Activated CD4-positive, alpha-beta memory T cell treated with anti-CD3 and anti-CD28 coated beads, Interleukin-2, amount 10 ng/mL, durations not matched to agents 7 days and 5 days (primary cell): Measurements from ENCODE around the gene KCNV2. TPM values are rescaled to one million over a fixed set of nuclear protein-coding genes. Genes with fewer than 3 reads are reported as not detected.

Experiments used
- CTCF ChIA-PET: fragments of 350-600 bp; sonication (Branson Sonifier 250); formaldehyde crosslinking; loops from one replicate; lab custom pipeline; 2021; ENCODE audit warnings: antibody characterized with exemption, inconsistent platforms; lab: Charles Lee
- POLR2A ChIA-PET: fragments of 350-600 bp; sonication (Branson Sonifier 250); formaldehyde crosslinking; loops from one replicate; lab custom pipeline; 2021; ENCODE audit warnings: antibody characterized with exemption; lab: Charles Lee
- DNase-seq: peaks from one replicate; pipeline ENCODE4 v3.0.0-alpha.2; 2020
- H3K27ac Mint-ChIP-seq: one replicate; pipeline ENCODE4 v1.8.0; 2021; ENCODE audit warnings: mild to moderate bottlenecking, mixed read lengths
- H3K27me3 Mint-ChIP-seq: one replicate; pipeline ENCODE4 v1.8.0; 2021; ENCODE audit warnings: mixed read lengths
- H3K36me3 Mint-ChIP-seq: one replicate; pipeline ENCODE4 v1.8.0; 2021; ENCODE audit warnings: low read depth, mixed read lengths
- H3K4me1 Mint-ChIP-seq: one replicate; pipeline ENCODE4 v1.8.0; 2021; ENCODE audit warnings: mixed read lengths
- H3K4me3 Mint-ChIP-seq: one replicate; pipeline ENCODE4 v1.8.0; 2021; ENCODE audit warnings: mild to moderate bottlenecking, mixed read lengths
- H3K9me3 Mint-ChIP-seq: one replicate; pipeline ENCODE4 v1.8.0; 2021; ENCODE audit warnings: mixed read lengths
- total RNA-seq, 2 experiments: library from RNA; stranded (reverse); gene quantifications; one replicate each; pipeline ENCODE4 v1.2.3, GENCODE V29; 2021

Gene KCNV2
- total RNA-seq, 2 experiments from 2014 or later, result not detected

DNA sequence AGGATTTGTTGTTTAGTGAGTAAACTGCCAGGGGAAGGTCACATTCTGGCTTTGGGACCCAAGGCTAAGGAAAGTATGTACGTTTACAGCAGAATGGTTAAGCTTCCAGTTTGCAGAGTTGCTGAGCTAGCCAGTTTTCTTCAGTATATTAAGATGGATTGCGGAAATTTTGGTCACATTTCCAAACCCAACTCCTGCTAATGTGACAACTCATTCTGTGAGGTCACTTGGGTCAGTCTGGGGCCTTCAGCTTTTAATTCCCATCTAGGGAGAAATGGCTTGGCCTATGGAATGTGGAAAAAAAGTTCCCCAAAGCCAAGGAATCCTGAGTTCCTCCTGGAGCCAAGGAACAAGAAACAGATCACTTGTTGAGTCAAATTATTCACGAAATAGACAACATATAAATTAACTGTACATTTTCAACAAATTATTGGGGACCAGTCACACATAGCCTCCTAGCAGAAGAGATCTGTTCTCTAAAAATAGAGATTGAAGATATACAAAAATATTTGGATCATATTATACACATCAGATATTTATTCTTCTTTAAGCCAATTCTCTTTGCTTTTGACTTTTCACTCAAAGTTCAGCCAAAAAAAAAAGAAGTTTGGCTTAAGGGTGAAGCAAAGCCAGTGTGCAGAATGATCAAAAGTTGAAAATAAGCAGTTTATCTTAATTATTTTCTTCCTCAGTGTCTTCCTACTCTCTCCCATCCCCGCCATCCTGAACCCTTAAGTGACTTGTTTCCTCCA, 8.8 kb downstream of the KCNV2 start:
- H3K9me3 Mint-ChIP-seq, result no peaks in the 10 kb centered on the region
- no peaks in the 10 kb centered on the region for H3K27me3 Mint-ChIP-seq
- peaks cover 3% of the 10 kb centered on the region for H3K4me1 Mint-ChIP-seq
- H3K4me3 Mint-ChIP-seq, result no peak overlapping the region
- ChIA-PET CTCF (no interaction called here), POLR2A (no interaction called here)
- no peak overlapping the region for H3K27ac Mint-ChIP-seq
- no peaks in the 10 kb centered on the region for H3K36me3 Mint-ChIP-seq
- DNase-seq, result no peak

DNA sequence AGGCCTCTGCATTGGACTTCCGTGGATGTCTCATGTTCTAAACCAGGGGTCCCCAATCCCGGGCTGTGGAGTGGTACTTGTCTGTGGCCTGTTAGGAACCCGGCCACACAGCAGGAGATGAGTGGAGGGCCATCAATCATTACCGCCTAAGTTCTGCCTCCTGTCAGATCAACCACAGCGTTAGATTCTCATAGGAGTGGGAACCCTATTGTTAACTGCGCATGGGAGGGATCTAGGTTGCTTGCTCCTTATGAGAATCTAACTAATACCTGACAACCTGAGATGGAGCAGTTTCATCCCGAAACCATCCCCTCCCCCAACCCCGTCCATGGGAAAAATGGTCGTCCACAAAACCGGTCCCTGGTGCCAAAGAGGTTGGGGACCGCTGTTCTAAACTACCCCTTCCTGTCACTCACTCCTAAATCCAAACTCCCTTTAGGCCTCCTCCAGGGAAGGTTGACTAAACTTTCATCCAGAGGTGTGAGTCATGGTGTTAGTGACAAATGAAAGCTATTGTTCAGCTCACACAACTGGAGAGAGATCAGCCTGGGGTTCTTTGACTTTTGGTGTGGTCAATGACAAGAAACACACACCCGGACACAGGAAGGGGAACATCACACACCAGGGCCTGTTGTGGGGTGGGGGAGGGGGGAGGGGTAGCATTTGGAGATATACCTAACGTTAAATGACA, 9.5 kb downstream of the KCNV2 start:
- Mint-ChIP-seq H3K36me3 (no peaks in the 10 kb centered on the region), H3K27me3 (no peaks in the 10 kb centered on the region), H3K4me1 (peaks cover 3% of the 10 kb centered on the region), H3K9me3 (no peaks in the 10 kb centered on the region), H3K27ac (no peak overlapping the region), H3K4me3 (no peak overlapping the region)
- no peak for DNase-seq
- CTCF ChIA-PET, result interaction anchor here (1.4 kb wide), 1 partner anchor 10 kb away, joined by 3 read pairs; the partner anchor contains the start of gene KCNV2
- POLR2A ChIA-PET, result no interaction called here

DNA sequence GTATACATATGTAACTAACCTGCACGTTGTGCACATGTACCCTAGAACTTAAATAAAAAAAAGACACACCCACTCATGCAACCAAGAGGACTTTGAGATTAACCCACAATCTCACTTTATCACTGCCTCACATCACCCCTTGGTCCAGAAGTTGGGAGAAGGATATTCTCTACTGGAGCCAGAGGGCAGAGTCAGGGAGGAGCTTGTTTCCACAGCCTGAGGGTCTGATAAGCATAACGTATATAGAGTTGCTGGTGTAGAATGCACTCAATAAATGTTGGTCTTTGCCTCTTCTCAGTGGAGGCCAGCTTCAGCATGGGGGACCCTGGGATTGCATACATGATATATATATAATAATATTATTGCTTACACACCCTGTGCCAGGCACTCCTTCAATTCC, 10.1 kb downstream of the KCNV2 start:
- Mint-ChIP-seq H3K4me1 (peaks cover 3% of the 10 kb centered on the region), H3K27me3 (no peaks in the 10 kb centered on the region), H3K27ac (no peak overlapping the region), H3K36me3 (no peaks in the 10 kb centered on the region), H3K9me3 (no peaks in the 10 kb centered on the region), H3K4me3 (no peak overlapping the region)
- DNase-seq, result no peak
- ChIA-PET POLR2A (interaction anchor here (0.6 kb wide), 1 partner anchor 72 kb away, joined by 3 read pairs; no protein-coding TSS in a partner anchor), CTCF (interaction anchor here (0.7 to 1.6 kb wide), 5 partner anchors 10 to 391 kb away, joined by 3 to 5 read pairs (median 3); partner anchors contain the start of gene KCNV2)

DNA sequence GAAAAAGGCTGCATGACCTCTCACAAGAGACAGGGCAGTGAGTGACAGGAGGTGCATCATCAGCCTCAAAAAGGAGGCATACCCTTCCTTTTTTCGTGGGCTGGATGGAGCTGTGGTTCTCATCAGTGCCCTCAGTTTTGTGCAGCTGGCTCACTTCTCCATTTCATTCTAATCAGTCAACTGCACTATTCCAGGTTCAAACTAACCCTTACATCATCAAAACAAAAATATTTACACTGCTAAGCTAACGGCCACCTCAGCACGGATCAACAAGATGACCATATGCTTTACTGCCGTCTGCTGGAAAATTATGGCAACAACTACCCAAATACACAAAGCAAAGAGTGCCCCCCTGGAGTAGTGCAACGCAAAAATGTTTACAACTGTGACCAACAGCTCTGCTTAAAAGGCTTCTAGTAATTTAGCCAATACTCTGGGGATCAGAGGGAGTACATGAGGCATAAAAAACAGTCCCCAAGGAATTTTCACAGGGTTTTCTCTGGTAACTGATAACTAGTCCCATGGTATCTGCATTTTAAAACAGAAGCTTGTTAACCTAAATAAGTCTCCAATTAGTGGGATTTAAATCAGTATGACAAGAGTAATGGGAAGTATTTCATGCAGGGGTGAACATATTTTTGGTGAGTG, 10.8 kb downstream of the KCNV2 start:
- Mint-ChIP-seq H3K4me3 (no peak overlapping the region), H3K9me3 (no peaks in the 10 kb centered on the region), H3K4me1 (peaks cover 3% of the 10 kb centered on the region), H3K27me3 (no peaks in the 10 kb centered on the region), H3K36me3 (no peaks in the 10 kb centered on the region), H3K27ac (no peak overlapping the region)
- DNase-seq, result peak; percentile 20
- POLR2A ChIA-PET, result interaction anchor here (0.6 kb wide), 1 partner anchor 72 kb away, joined by 3 read pairs; no protein-coding TSS in a partner anchor
- CTCF ChIA-PET, result interaction anchor here (0.7 to 1.6 kb wide), 7 partner anchors 11 to 392 kb away, joined by 3 to 5 read pairs (median 3); partner anchors contain the start of gene KCNV2

DNA sequence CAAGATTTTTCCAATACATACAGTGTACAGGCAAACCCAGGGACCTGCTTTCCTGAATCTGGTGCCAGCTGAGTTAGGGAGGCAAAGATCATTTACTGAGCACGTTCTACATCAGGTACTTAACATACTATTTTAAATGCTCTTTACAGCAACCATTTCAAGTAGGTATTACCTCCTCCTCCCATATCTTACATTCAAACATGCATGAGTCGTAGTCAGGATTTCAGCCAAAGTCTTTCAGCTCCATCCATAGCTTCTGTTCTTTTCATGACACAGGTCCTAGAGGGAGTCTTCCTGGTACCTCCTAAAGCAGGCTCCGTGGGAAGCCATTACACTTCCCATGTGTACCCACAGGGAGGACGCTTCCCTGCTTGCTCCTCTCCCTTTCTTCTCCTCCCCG, 11.7 kb downstream of the KCNV2 start:
- H3K36me3 Mint-ChIP-seq, result no peaks in the 10 kb centered on the region
- ChIA-PET POLR2A (no interaction called here), CTCF (interaction anchor here (0.9 to 1.5 kb wide), 3 partner anchors 13 to 393 kb away, joined by 3 to 4 read pairs (median 3); no protein-coding TSS in a partner anchor)
- H3K4me3 Mint-ChIP-seq, result no peak overlapping the region
- H3K9me3 Mint-ChIP-seq, result no peaks in the 10 kb centered on the region
- H3K27me3 Mint-ChIP-seq, result no peaks in the 10 kb centered on the region
- DNase-seq, result no peak
- H3K27ac Mint-ChIP-seq, result no peak overlapping the region
- peaks cover 3% of the 10 kb centered on the region for H3K4me1 Mint-ChIP-seq

DNA sequence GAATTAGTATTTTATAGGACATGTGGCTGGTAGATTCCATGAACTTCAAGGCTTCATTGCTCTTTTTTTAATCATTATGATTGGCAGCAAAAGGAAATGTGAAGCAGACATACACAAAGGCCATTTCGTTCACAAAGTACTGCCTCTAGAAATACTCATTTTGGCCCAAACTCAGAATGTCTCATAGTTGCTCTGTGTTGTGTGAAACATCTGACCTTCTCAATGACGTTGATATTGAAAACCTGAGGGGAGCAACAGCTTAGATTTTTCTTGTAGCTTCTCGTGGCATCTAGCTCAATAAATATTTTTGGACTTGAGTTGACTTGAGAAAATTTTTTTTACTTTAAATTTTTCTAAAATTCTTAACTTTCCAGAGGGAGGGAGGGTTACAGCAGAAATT, 12.4 kb downstream of the KCNV2 start:
- Mint-ChIP-seq H3K36me3 (no peaks in the 10 kb centered on the region), H3K27ac (no peak overlapping the region), H3K27me3 (no peaks in the 10 kb centered on the region), H3K9me3 (no peaks in the 10 kb centered on the region), H3K4me1 (peaks cover 3% of the 10 kb centered on the region), H3K4me3 (no peak overlapping the region)
- POLR2A ChIA-PET, result no interaction called here
- CTCF ChIA-PET, result interaction anchor here (0.6 to 1.0 kb wide), 4 partner anchors 14 to 597 kb away, joined by 3 to 5 read pairs (median 3); no protein-coding TSS in a partner anchor
- no peak for DNase-seq

DNA sequence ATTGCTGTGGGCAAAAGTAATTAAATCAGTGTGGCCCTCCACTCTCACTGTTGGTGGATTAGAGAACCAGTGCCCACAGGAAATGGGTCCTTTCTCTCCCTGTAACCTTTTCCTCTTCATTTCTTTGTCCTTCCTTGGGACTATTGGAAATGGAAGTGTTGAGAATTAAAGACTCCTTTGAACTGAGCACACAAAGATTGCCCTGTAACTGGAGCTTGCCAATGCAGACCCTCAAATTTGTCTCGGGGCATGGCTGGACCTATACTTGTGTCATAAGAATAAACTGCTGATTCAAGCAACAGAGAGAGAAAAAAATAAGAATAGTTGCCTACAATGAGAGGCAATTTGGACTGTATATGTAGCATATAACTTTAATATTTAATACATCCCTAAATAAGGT, 13.7 kb downstream of the KCNV2 start:
- H3K4me1 Mint-ChIP-seq, result peaks cover 3% of the 10 kb centered on the region
- H3K27ac Mint-ChIP-seq, result no peak overlapping the region
- H3K27me3 Mint-ChIP-seq, result no peaks in the 10 kb centered on the region
- no peak for DNase-seq
- CTCF ChIA-PET, result no interaction called here
- H3K9me3 Mint-ChIP-seq, result no peaks in the 10 kb centered on the region
- no peaks in the 10 kb centered on the region for H3K36me3 Mint-ChIP-seq
- POLR2A ChIA-PET, result no interaction called here
- no peak overlapping the region for H3K4me3 Mint-ChIP-seq

DNA sequence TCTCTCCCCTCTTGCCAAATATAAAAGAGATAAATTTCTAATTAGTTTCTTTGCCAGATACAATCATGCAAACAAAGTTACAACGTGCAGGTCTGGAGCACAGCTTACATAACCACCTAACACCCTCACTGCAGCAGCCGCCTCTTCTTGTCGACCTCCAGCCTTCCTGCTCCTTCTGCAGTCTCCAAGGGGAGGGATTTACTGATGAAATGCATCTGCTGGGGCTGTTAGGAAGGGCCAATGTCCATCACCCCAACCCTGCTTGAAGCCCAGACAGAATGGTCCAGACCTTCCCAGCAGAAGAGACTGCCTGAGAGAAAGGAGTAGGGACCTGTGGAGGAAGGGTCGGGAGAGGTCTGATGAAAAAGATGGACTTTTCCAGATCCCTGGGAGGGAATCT, 15.2 kb downstream of the KCNV2 start:
- no peaks in the 10 kb centered on the region for H3K36me3 Mint-ChIP-seq
- DNase-seq, result no peak
- CTCF ChIA-PET, result no interaction called here
- no peaks in the 10 kb centered on the region for H3K9me3 Mint-ChIP-seq
- no peak overlapping the region for H3K27ac Mint-ChIP-seq
- H3K4me3 Mint-ChIP-seq, result no peak overlapping the region
- POLR2A ChIA-PET, result no interaction called here
- no peaks in the 10 kb centered on the region for H3K27me3 Mint-ChIP-seq
- H3K4me1 Mint-ChIP-seq, result peaks cover 3% of the 10 kb centered on the region

DNA sequence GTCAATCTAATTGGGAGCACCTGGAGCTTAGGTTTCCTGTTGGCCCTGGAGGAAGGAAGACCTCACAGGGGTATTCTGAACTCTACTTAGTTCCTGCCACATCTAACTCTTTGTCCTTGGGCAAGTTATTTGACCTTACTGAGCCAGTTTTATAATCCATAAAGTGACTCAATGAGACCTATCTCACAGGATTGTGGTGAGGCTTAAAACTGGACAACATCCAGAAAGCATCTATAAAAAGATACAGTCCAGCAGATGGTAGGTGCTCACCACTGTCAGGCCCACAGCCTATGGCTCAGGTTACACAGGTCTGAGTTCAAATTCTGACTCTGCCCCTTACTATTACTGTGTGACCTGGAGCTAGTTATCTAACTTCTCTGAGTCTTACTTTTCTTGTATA, 23.3 kb downstream of the KCNV2 start:
- no peak overlapping the region for H3K27ac Mint-ChIP-seq
- no peaks in the 10 kb centered on the region for H3K36me3 Mint-ChIP-seq
- POLR2A ChIA-PET, result no interaction called here
- H3K9me3 Mint-ChIP-seq, result no peaks in the 10 kb centered on the region
- no peak for DNase-seq
- peaks cover 3% of the 10 kb centered on the region for H3K4me1 Mint-ChIP-seq
- H3K27me3 Mint-ChIP-seq, result no peaks in the 10 kb centered on the region
- no peak overlapping the region for H3K4me3 Mint-ChIP-seq
- CTCF ChIA-PET, result interaction anchor here (1.1 kb wide), 1 partner anchor 12 kb away, joined by 3 read pairs; no protein-coding TSS in a partner anchor

DNA sequence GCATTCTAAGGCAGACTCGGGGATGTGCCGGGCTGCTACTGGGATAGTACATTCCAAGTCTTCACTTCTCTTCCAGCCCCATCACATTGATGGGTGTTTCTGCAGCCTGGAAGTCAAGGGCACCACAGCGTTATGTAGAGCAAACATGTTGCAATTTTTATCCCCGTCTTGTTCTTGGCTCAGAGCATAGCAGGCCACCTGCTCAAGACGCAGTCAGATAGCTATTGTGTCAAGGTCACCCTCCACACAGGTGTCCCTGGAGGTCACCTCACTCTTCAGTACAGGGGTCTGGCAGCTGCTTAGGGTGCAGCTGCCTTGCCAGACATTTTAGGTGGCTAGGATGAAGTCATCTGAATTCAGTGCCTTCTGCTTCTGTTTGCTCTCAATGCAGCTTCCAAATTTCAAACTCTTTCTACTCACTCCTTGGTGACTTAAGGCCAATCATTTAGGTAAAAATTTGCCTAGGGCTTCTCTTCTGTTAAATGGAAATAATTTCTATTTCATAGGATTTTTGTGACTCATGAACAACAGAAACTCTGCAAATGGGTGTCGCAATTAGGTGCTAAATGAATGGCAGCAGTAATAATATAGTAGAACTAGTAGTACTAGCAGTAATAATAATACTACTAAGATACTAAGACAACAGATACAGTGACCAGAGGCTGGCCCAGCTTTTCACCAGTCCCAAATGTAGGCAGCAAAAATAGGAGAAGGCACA, 24.3 kb downstream of the KCNV2 start:
- CTCF ChIA-PET, result interaction anchor here (1.1 kb wide), 1 partner anchor 13 kb away, joined by 3 read pairs; no protein-coding TSS in a partner anchor
- H3K36me3 Mint-ChIP-seq, result no peaks in the 10 kb centered on the region
- no peaks in the 10 kb centered on the region for H3K9me3 Mint-ChIP-seq

DNA sequence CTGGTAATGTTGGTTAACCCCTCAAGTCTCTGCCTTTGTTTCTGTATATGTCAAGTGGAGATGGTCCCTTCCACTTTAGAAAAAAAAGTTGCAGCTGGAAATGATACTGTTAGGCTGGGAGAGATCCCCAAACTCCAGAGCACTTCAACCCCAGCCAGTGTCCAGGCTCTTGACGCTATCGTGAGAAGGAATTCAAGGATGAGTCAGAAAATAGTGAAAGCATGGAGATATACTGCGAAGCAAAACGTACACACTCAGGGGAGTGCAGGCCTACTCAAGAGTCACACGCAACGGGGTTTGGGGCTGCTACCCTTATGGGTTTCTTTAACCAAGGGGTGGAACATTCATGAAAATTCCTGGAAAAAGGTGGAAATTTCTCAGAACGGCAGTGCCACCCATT, 24.9 kb downstream of the KCNV2 start:
- POLR2A ChIA-PET, result no interaction called here
- peaks cover 3% of the 10 kb centered on the region for H3K4me1 Mint-ChIP-seq
- H3K27ac Mint-ChIP-seq, result no peak overlapping the region
- no peaks in the 10 kb centered on the region for H3K36me3 Mint-ChIP-seq
- H3K27me3 Mint-ChIP-seq, result no peaks in the 10 kb centered on the region
- no peak overlapping the region for H3K4me3 Mint-ChIP-seq
- CTCF ChIA-PET, result no interaction called here
- DNase-seq, result no peak
- no peaks in the 10 kb centered on the region for H3K9me3 Mint-ChIP-seq

More for the DNA sequence above, 24.3 kb downstream of the KCNV2 start:
- POLR2A ChIA-PET, result no interaction called here
- no peak for DNase-seq
- no peak overlapping the region for H3K27ac Mint-ChIP-seq
- no peaks in the 10 kb centered on the region for H3K27me3 Mint-ChIP-seq
- no peak overlapping the region for H3K4me3 Mint-ChIP-seq
- peaks cover 3% of the 10 kb centered on the region for H3K4me1 Mint-ChIP-seq

DNA sequence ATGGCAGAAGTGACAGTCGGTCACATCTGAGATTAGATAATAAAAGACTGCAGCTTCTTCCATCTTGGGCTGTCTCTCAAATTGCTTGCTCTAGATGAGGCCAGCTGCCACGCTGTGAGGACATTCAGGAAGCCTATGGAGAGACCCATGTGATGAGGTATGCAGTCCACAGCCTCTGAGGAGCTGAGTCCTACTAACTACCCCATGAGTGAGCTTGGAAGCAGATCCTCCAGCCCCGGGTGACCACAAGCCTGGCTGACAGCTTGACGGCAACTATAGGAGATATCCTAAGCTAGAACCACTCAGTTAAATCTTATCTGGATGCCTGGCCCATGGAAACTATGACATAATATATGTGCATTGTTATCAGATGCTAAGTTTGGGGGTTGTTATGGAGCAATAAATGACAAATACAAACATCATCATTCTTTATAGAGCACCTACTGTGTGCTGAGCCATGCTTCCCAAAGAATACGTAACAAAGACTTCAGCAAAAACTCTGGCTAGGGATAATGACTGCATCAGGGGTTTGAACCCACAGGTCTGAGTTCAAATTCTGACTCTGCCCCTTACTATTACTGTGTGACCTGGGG, 26.7 kb downstream of the KCNV2 start:
- peaks cover 4% of the 10 kb centered on the region for H3K36me3 Mint-ChIP-seq
- no peak overlapping the region for H3K4me3 Mint-ChIP-seq
- H3K27ac Mint-ChIP-seq, result no peak overlapping the region
- DNase-seq, result no peak
- H3K27me3 Mint-ChIP-seq, result no peaks in the 10 kb centered on the region
- H3K4me1 Mint-ChIP-seq, result peaks cover 3% of the 10 kb centered on the region
- ChIA-PET CTCF (interaction anchor here (0.6 kb wide), 1 partner anchor 86 kb away, joined by 7 read pairs; no protein-coding TSS in a partner anchor), POLR2A (no interaction called here)
- no peaks in the 10 kb centered on the region for H3K9me3 Mint-ChIP-seq
